Kidney (tissue), 14 donors: ENCODE measurements around the gene B3GAT1. TPM values are rescaled to one million over a fixed set of nuclear protein-coding genes. Genes with fewer than 3 reads are reported as not detected.
A peak's percentile ranks its signal among the peaks of the same experiment; 100 is the strongest.

ENCODE experiments used
- DNase-seq, 5 donors: peaks; one replicate each; pipeline ENCODE4 v3.0.0-alpha.2; 2013 to 2020
- FAIRE-seq: peaks from 2 replicates; lab custom pipeline; 2012; peaks lifted over from hg19 to GRCh38; lab: Jason Lieb, UNC
- H3K27ac ChIP-seq, 2 donors: one replicate each; pipeline ENCODE4 v1.7.0; 2013; ENCODE audit warnings: low read depth in 2 of 2, low read length in 2 of 2, inconsistent platforms in 1 of 2
- H3K27me3 ChIP-seq: one replicate; pipeline ENCODE4 v1.7.1; 2013; ENCODE audit warnings: low read length, inconsistent platforms; ENCODE audit not compliant: control insufficient read depth, insufficient read depth
- H3K36me3 ChIP-seq, 3 donors: one replicate each; pipeline versions ENCODE4 v1.7.0 to v1.7.1; 2013; ENCODE audit warnings: low read length in 3 of 3, control low read depth in 1 of 3, inconsistent platforms in 1 of 3; ENCODE audit not compliant: insufficient read depth in 3 of 3, control insufficient read depth in 2 of 3
- H3K4me1 ChIP-seq, 3 donors: one replicate each; pipeline versions ENCODE4 v1.7.0 to v1.7.1; 2013; ENCODE audit warnings: low read length in 3 of 3, inconsistent platforms in 1 of 3, low read depth in 1 of 3; ENCODE audit not compliant: control insufficient read depth in 2 of 3, insufficient read depth in 2 of 3
- H3K4me3 ChIP-seq, 3 donors: one replicate each; pipeline versions ENCODE4 v1.7.0 to v1.8.1; 2013; ENCODE audit warnings: low read length in 3 of 3, control low read depth in 1 of 3, inconsistent platforms in 1 of 3
- H3K9ac ChIP-seq, 3 donors: one replicate each; pipeline versions ENCODE4 v1.7.0 to v1.7.1; 2013; ENCODE audit warnings: low read length in 3 of 3, control low read depth in 1 of 3, inconsistent platforms in 1 of 3
- H3K9me3 ChIP-seq, 3 donors: one replicate each; pipeline versions ENCODE4 v1.7.0 to v1.7.1; 2013; ENCODE audit warnings: low read length in 3 of 3, control low read depth in 1 of 3, inconsistent platforms in 1 of 3; ENCODE audit not compliant: control insufficient read depth in 2 of 3, insufficient read depth in 1 of 3
- CTCF ChIP-seq: IDR thresholded peaks from 3 replicates; pipeline ENCODE4 v1.5.1; 2012; ENCODE audit warnings: mild to moderate bottlenecking, moderate library complexity, borderline replicate concordance; ENCODE audit not compliant: insufficient read depth; ENCODE audit errors: extremely low read depth
- intact Hi-C: fragments of 100-400 bp; cut with DNase I; formaldehyde crosslinking; loops from one replicate; pipeline ENCODE4 v1.11.1; 2022
- polyA plus RNA-seq: library from polyadenylated mRNA; stranded (reverse); fragments of 350-450 nt; fragmentation: Illumina TruSeq; extraction: RNeasy Lipid Tissue Mini Kit (QIAGEN cat#74804); gene quantifications from one replicate; pipeline ENCODE4 v1.2.3, GENCODE V29; 2014; ENCODE audit warnings: low read depth, low replicate concordance; ENCODE audit not compliant: insufficient read depth
- total RNA-seq: library from RNA; stranded (reverse); fragmentation: NEBNext Ultra II Directional; extraction: Animal tissue kit (Norgen Biotek cat#: 25700); gene quantifications from one replicate; pipeline ENCODE4 v1.2.1, GENCODE V29; 2021
- donor health status: control.
- donor health status: control.
- donor health status: control.
- donor health status: control.
- donor health status: control.
- donor health status: DM: yes; HTN: yes; CAD: no.
- donor health status: Normal renal cell carcinoma (clear cell type).

The B3GAT1 gene
- total and polyA plus RNA-seq, 2 donors from 2014 or later = 0.82 to 3.7 TPM

GRCh38 chr11:134440851-134441250 is 28.8 kb upstream of the B3GAT1 start:
- Histone ChIP-seq H3K36me3 (no peaks in the 10 kb centered on the region), H3K4me3 (no peak overlapping the region), H3K4me1 (peaks cover 0 to 6% (median 4%) of the 10 kb centered on the region in 3 donors), H3K9me3 (no peaks in the 10 kb centered on the region), H3K27me3 (no peaks in the 10 kb centered on the region), H3K27ac (no peak overlapping the region), H3K9ac (no peak overlapping the region)
- TF ChIP-seq CTCF = no peak
- intact Hi-C loops = no loop called here
- FAIRE-seq (no peak), DNase-seq (no peak)

- TF ChIP-seq CTCF = no peak
- H3K9ac ChIP-seq = no peak overlapping the region
- no peaks in the 10 kb centered on the region for H3K9me3 ChIP-seq
- no peak overlapping the region for H3K4me3 ChIP-seq
- intact Hi-C loops = no loop called here
- DNase-seq (peak in 4 of 5 donors; percentile 25 to 60 (median 40)), FAIRE-seq (no peak)
- no peaks in the 10 kb centered on the region for H3K27me3 ChIP-seq
- H3K36me3 ChIP-seq = no peaks in the 10 kb centered on the region
- H3K27ac ChIP-seq = peak overlapping the region in 1 of 2 donors; percentile 63
- H3K4me1 ChIP-seq = peaks cover 0 to 6% (median 4%) of the 10 kb centered on the region in 3 donors
These were observed 26.8 kb upstream of the B3GAT1 start for GRCh38 chr11:134438542-134439537.

- intact Hi-C loops = no loop called here
- Histone ChIP-seq H3K27me3 (no peaks in the 10 kb centered on the region), H3K36me3 (no peaks in the 10 kb centered on the region), H3K27ac (no peak overlapping the region), H3K9ac (no peak overlapping the region), H3K4me1 (peaks cover 0 to 6% (median 4%) of the 10 kb centered on the region in 3 donors), H3K4me3 (no peak overlapping the region), H3K9me3 (no peaks in the 10 kb centered on the region)
- DNase-seq = no peak
- no peak for FAIRE-seq
- TF ChIP-seq CTCF = no peak
These were observed 25.8 kb upstream of the B3GAT1 start for GRCh38 chr11:134437821-134438220.
